SK-N-SH (cell line): Measurements from ENCODE around the gene CYTH3. TPM values are rescaled to one million over a fixed set of nuclear protein-coding genes. Genes with fewer than 3 reads are reported as not detected.

Experiments
- CTCF ChIA-PET: fragments of 300-600, 350-600 bp; formaldehyde crosslinking; extraction: SDS; loops from one replicate; lab custom pipeline; 2021; lab: Yijun Ruan, JAX
- POLR2A ChIA-PET: fragments of 350-600 bp; sonication (Branson Sonifier 250); formaldehyde crosslinking; extraction: SDS; loops from one replicate; lab custom pipeline; 2020; ENCODE audit warnings: antibody characterized with exemption, inconsistent platforms; lab: Yijun Ruan, JAX
- DNase-seq: peaks from one replicate; pipeline ENCODE4 v3.0.0; 2012
- H2AFZ ChIP-seq: fragments of 200-600 bp; sonication (generic); 2 replicates; pipeline ENCODE4 v1.8.1; 2016; ENCODE audit warnings: antibody characterized with exemption, mild to moderate bottlenecking, low read depth
- H3F3A ChIP-seq: fragments of 200-600 bp; sonication (generic); replicated peaks from 2 replicates; pipeline ENCODE3; 2016; ENCODE audit warnings: antibody characterized with exemption, mild to moderate bottlenecking; ENCODE audit not compliant: insufficient read depth
- H3K27ac ChIP-seq, 2 experiments: fragments of 200-500 bp in 1 of 2; fragments of 200-600 bp in 1 of 2; sonication (Bioruptor generic) in 1 of 2; sonication (generic), shearing (Covaris generic) in 1 of 2; 2 replicates each; pipeline versions ENCODE4 v1.5.1 to v1.6.1; 2014 to 2016; ENCODE audit warnings: low read depth in 2 of 2, inconsistent platforms in 1 of 2, low read length in 1 of 2, mild to moderate bottlenecking in 1 of 2, mixed read lengths in 1 of 2
- H3K27me3 ChIP-seq: fragments of 200-600 bp; sonication (generic), shearing (Covaris generic); 2 replicates; pipeline ENCODE4 v1.6.1; 2016; ENCODE audit warnings: mixed run types; ENCODE audit not compliant: insufficient read depth
- H3K36me3 ChIP-seq, 2 experiments: fragments of 200-500 bp in 1 of 2; fragments of 200-600 bp in 1 of 2; sonication (Bioruptor generic) in 1 of 2; sonication (generic) in 1 of 2; replicated peaks in 1 of 2; 2 replicates each; pipeline versions ENCODE3 to v1.5.1; 2014 to 2016; ENCODE audit warnings: low read length in 1 of 2, mild to moderate bottlenecking in 1 of 2; ENCODE audit not compliant: insufficient read depth in 2 of 2, control insufficient read depth in 1 of 2
- H3K4me1 ChIP-seq, 2 experiments: fragments of 200-500 bp in 1 of 2; fragments of 200-600 bp in 1 of 2; sonication (Bioruptor generic) in 1 of 2; sonication (generic), shearing (Covaris generic) in 1 of 2; 2 replicates each; pipeline versions ENCODE4 v1.5.1 to v1.6.1; 2014 to 2016; ENCODE audit warnings: low read depth in 1 of 2, low read length in 1 of 2, mixed run types in 1 of 2; ENCODE audit not compliant: insufficient read depth in 2 of 2, control insufficient read depth in 1 of 2
- H3K4me2 ChIP-seq: fragments of 200-600 bp; sonication (generic), shearing (Covaris generic); 2 replicates; pipeline ENCODE4 v1.6.1; 2017; ENCODE audit warnings: mixed run types
- H3K4me3 ChIP-seq, 2 experiments: fragments of 200-500 bp in 1 of 2; fragments of 200-600 bp in 1 of 2; sonication (Bioruptor generic) in 1 of 2; sonication (generic), shearing (Covaris generic) in 1 of 2; 2 replicates each; pipeline versions ENCODE4 v1.5.1 to v1.8.1; 2014 to 2016; ENCODE audit warnings: low read depth in 2 of 2, inconsistent platforms in 1 of 2, low read length in 1 of 2, mild to moderate bottlenecking in 1 of 2, mixed read lengths in 1 of 2, moderate library complexity in 1 of 2
- H3K79me2 ChIP-seq: fragments of 200-600 bp; sonication (generic); 2 replicates; pipeline ENCODE4 v1.8.1; 2017; ENCODE audit warnings: mild to moderate bottlenecking; ENCODE audit not compliant: insufficient read depth
- H3K9ac ChIP-seq: fragments of 200-600 bp; sonication (generic); 2 replicates; pipeline ENCODE4 v1.6.1; 2017; ENCODE audit warnings: mixed run types
- H3K9me2 ChIP-seq: fragments of 200-600 bp; sonication (generic); 2 replicates; pipeline ENCODE4 v1.6.1; 2017; ENCODE audit warnings: mixed run types
- H3K9me3 ChIP-seq: fragments of 200-600 bp; sonication (generic); 2 replicates; pipeline ENCODE4 v1.6.1; 2017; ENCODE audit warnings: mixed run types, mild to moderate bottlenecking, moderate library complexity
- H4K20me1 ChIP-seq: fragments of 200-600 bp; sonication (generic); 2 replicates; pipeline ENCODE4 v1.6.1; 2017; ENCODE audit warnings: mild to moderate bottlenecking, mixed run types; ENCODE audit not compliant: insufficient read depth
- CHD2 ChIP-seq: fragments of 150-350 bp; IDR thresholded peaks from 2 replicates; pipeline ENCODE4 v1.6.1; 2018; ENCODE audit warnings: low read length; ENCODE audit not compliant: partially characterized antibody
- EP300 ChIP-seq, 2 experiments: IDR thresholded peaks; 2 replicates each; pipeline versions ENCODE4 v1.4.0 to v1.6.1; 2012; ENCODE audit warnings: borderline replicate concordance in 1 of 2, low read depth in 1 of 2, low read length in 1 of 2
- EZH2phosphoT487 ChIP-seq: fragments of 200-600 bp; sonication (generic); IDR thresholded peaks from 2 replicates; pipeline ENCODE4 v1.6.1; 2017; ENCODE audit warnings: low read depth, mixed run types, mild to moderate bottlenecking, antibody characterized with exemption, moderate library complexity, borderline replicate concordance
- FOSL2 ChIP-seq: IDR thresholded peaks from 2 replicates; pipeline ENCODE4 v1.4.0; 2012; ENCODE audit warnings: low read depth, mild to moderate bottlenecking, moderate library complexity, borderline replicate concordance
- FOXJ3 ChIP-seq: sonication (generic); formaldehyde crosslinking; IDR thresholded peaks from 2 replicates; pipeline ENCODE4 v1.5.1; 2020; ENCODE audit warnings: mild to moderate bottlenecking, missing genetic modification reagents
- GABPA ChIP-seq: IDR thresholded peaks from 2 replicates; pipeline ENCODE4 v1.4.0; 2012; ENCODE audit warnings: low read depth, mild to moderate bottlenecking
- JUND ChIP-seq: IDR thresholded peaks from 2 replicates; pipeline ENCODE4 v1.4.0; 2012
- SIN3A ChIP-seq: IDR thresholded peaks from 2 replicates; pipeline ENCODE4 v1.6.1; 2012; ENCODE audit warnings: low read depth, mild to moderate bottlenecking, low read length, moderate library complexity, borderline replicate concordance
- SMC3 ChIP-seq: IDR thresholded peaks from 2 replicates; pipeline ENCODE4 v1.6.1; 2012; ENCODE audit warnings: low read depth, low read length, improper control_type of control experiment
- TEAD4 ChIP-seq: IDR thresholded peaks from 2 replicates; pipeline ENCODE4 v1.4.0; 2012; ENCODE audit warnings: mild to moderate bottlenecking, borderline replicate concordance; ENCODE audit not compliant: insufficient read depth
- WGBS: methylation state at CpG from one replicate; pipeline ENCODE4 v1.1.6; 2017; ENCODE audit warnings: low lambda C conversion rate; 5-methylcytosine and 5-hydroxymethylcytosine counted together
- polyA plus RNA-seq, 3 experiments: library from polyadenylated mRNA; depleted of rRNA; stranded (reverse); fragments of >200 nt; gene quantifications; 2 replicates each; pipeline ENCODE4 v1.2.3, GENCODE V29; 2012
- TF ChIP-seq, protein P1 (sequence below): fragments of 150-350 bp; IDR thresholded peaks from 2 replicates; pipeline ENCODE4 v1.6.1; 2016; ENCODE audit warnings: mild to moderate bottlenecking, low read depth, low read length
- TF ChIP-seq, protein P2 (sequence below): IDR thresholded peaks from 2 replicates; pipeline ENCODE4 v1.4.0; 2012; ENCODE audit warnings: low read depth
- TF ChIP-seq, protein P3 (sequence below): fragments of 150-350 bp; IDR thresholded peaks from 2 replicates; pipeline ENCODE4 v1.6.1; 2017; ENCODE audit warnings: antibody characterized with exemption, low read length, low read depth, borderline replicate concordance
- TF ChIP-seq, protein P4 (sequence below): IDR thresholded peaks from 2 replicates; pipeline ENCODE4 v1.4.0; 2012; ENCODE audit warnings: low read depth, borderline replicate concordance
- TF ChIP-seq, protein P5 (sequence below): IDR thresholded peaks from 2 replicates; pipeline ENCODE4 v1.6.1; 2012; ENCODE audit warnings: mild to moderate bottlenecking, low read depth, low read length, moderate library complexity

The CYTH3 gene
- polyA plus RNA-seq, 1 of the 3 experiments (the other 2 are of a cell fraction), result 55.1 TPM

DNA sequence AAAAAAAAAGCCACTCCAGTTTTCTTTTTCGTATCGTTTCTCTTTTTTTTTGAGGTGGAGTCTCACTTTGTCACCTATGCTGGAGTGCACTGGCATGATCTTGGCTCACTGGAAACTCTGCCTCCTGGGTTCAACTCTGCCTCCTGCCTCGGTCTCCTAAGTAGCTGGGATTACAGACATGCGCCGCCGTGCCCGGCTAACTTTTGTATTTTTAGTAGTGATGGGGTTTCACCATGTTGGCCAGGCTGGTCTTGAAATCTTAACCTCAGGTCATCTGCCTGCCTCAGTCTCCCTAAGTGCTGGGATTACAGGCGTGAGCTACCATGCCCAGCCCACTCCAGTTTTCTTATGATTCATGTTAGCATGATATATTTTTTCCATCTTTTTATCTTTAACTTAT is 148.6 kb downstream of the CYTH3 start (continued):
- TF ChIP-seq, protein P1, sequence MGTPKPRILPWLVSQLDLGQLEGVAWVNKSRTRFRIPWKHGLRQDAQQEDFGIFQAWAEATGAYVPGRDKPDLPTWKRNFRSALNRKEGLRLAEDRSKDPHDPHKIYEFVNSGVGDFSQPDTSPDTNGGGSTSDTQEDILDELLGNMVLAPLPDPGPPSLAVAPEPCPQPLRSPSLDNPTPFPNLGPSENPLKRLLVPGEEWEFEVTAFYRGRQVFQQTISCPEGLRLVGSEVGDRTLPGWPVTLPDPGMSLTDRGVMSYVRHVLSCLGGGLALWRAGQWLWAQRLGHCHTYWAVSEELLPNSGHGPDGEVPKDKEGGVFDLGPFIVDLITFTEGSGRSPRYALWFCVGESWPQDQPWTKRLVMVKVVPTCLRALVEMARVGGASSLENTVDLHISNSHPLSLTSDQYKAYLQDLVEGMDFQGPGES, result no peak
- no peak for TF ChIP-seq FOXJ3 (CRISPR knock-in tag)

DNA sequence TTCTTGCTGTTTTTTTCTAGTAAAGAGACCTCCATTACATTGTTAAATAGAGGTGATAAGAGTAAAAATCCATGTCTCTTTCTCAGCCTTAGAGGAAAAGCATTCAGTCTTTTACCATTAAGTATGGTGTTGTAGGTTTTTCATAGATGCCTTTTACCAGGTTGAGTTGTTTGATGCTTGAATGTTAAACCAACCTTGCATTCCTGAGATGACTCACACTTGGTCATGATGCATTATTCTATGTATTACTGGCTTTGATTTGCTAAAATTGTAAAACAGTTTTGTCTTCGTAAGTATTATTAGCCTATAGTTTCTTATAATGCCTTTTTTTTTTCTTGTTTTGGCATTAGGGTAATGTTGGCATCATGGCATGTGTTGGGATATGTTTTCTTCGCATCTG is 151.3 kb downstream of the CYTH3 start:
- 97% methylated on average over 2 of the region's 2 CpGs for WGBS
- peaks cover 36 to 97% of the 10 kb centered on the region in 2 experiments for H3K36me3 ChIP-seq

DNA sequence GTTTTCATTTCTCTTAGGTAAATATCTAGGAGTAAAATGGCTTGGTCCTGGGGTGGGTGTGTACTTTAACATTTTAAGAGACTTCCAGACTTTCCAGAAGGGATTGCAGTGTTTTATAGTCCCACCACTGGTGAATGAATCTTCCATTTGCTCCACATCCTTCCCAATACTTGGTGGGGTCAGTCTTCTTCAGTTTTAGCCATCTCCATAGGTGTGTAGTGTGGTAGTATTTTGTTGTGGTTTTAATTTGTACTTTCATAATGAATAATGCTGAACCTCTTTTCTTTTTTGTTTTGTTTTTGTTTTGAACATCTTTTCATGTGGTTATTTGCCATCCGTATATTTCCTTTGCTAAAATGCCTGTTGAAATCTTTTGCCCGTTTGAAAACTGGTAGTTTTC is 154.9 kb downstream of the CYTH3 start:
- no peak overlapping the region for H3K27ac ChIP-seq
- H3K9me2 ChIP-seq, result no peaks in the 10 kb centered on the region
- no peak for DNase-seq
- H3K36me3 ChIP-seq, result peaks cover 52 to 95% of the 10 kb centered on the region in 2 experiments
- ChIA-PET CTCF (no interaction called here), POLR2A (interaction anchor here (1.2 kb wide), 1 partner anchor 11 kb away, joined by 4 read pairs; no protein-coding TSS in a partner anchor)
- no peak overlapping the region for H2AFZ ChIP-seq
- over 99% methylated on average over 2 of the region's 2 CpGs for WGBS
- H3K4me3 ChIP-seq, result no peak overlapping the region
- no peak overlapping the region for H3K9ac ChIP-seq
- H3F3A ChIP-seq, result peaks cover 21% of the 10 kb centered on the region
- H3K4me2 ChIP-seq, result no peak overlapping the region
- peaks cover 9% of the 10 kb centered on the region; the same call in 1 of the 2 replicates for H3K9me3 ChIP-seq
- no peaks in the 10 kb centered on the region for H3K27me3 ChIP-seq
- no peaks in the 10 kb centered on the region for H4K20me1 ChIP-seq
- H3K79me2 ChIP-seq, result peaks cover 80% of the 10 kb centered on the region
- no peaks in the 10 kb centered on the region for H3K4me1 ChIP-seq
- TF ChIP-seq, protein P2, sequence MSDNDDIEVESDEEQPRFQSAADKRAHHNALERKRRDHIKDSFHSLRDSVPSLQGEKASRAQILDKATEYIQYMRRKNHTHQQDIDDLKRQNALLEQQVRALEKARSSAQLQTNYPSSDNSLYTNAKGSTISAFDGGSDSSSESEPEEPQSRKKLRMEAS, result no peak
- TF ChIP-seq, protein P3, sequence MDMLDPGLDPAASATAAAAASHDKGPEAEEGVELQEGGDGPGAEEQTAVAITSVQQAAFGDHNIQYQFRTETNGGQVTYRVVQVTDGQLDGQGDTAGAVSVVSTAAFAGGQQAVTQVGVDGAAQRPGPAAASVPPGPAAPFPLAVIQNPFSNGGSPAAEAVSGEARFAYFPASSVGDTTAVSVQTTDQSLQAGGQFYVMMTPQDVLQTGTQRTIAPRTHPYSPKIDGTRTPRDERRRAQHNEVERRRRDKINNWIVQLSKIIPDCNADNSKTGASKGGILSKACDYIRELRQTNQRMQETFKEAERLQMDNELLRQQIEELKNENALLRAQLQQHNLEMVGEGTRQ, result no peak
- TF ChIP-seq CHD2, result no peak
- TF ChIP-seq, protein P4, sequence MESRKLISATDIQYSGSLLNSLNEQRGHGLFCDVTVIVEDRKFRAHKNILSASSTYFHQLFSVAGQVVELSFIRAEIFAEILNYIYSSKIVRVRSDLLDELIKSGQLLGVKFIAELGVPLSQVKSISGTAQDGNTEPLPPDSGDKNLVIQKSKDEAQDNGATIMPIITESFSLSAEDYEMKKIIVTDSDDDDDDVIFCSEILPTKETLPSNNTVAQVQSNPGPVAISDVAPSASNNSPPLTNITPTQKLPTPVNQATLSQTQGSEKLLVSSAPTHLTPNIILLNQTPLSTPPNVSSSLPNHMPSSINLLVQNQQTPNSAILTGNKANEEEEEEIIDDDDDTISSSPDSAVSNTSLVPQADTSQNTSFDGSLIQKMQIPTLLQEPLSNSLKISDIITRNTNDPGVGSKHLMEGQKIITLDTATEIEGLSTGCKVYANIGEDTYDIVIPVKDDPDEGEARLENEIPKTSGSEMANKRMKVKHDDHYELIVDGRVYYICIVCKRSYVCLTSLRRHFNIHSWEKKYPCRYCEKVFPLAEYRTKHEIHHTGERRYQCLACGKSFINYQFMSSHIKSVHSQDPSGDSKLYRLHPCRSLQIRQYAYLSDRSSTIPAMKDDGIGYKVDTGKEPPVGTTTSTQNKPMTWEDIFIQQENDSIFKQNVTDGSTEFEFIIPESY, result no peak
- no peak for TF ChIP-seq FOXJ3 (CRISPR knock-in tag)
- no peak for TF ChIP-seq TEAD4
- no peak for TF ChIP-seq GABPA
- TF ChIP-seq SMC3, result no peak
- TF ChIP-seq SIN3A, result no peak
- TF ChIP-seq, protein P5, sequence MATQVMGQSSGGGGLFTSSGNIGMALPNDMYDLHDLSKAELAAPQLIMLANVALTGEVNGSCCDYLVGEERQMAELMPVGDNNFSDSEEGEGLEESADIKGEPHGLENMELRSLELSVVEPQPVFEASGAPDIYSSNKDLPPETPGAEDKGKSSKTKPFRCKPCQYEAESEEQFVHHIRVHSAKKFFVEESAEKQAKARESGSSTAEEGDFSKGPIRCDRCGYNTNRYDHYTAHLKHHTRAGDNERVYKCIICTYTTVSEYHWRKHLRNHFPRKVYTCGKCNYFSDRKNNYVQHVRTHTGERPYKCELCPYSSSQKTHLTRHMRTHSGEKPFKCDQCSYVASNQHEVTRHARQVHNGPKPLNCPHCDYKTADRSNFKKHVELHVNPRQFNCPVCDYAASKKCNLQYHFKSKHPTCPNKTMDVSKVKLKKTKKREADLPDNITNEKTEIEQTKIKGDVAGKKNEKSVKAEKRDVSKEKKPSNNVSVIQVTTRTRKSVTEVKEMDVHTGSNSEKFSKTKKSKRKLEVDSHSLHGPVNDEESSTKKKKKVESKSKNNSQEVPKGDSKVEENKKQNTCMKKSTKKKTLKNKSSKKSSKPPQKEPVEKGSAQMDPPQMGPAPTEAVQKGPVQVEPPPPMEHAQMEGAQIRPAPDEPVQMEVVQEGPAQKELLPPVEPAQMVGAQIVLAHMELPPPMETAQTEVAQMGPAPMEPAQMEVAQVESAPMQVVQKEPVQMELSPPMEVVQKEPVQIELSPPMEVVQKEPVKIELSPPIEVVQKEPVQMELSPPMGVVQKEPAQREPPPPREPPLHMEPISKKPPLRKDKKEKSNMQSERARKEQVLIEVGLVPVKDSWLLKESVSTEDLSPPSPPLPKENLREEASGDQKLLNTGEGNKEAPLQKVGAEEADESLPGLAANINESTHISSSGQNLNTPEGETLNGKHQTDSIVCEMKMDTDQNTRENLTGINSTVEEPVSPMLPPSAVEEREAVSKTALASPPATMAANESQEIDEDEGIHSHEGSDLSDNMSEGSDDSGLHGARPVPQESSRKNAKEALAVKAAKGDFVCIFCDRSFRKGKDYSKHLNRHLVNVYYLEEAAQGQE, result no peak
- TF ChIP-seq, protein P1, result no peak
- TF ChIP-seq EZH2phosphoT487, result no peak

More for the DNA sequence above, 151.3 kb downstream of the CYTH3 start:
- Histone ChIP-seq H3K79me2 (peaks cover 90% of the 10 kb centered on the region), H3K4me3 (no peak overlapping the region), H3K9ac (no peak overlapping the region), H4K20me1 (no peaks in the 10 kb centered on the region), H3F3A (peaks cover 28% of the 10 kb centered on the region), H3K9me3 (peaks cover 15% of the 10 kb centered on the region; the same call in 1 of the 2 replicates), H3K4me2 (no peak overlapping the region), H3K27me3 (no peaks in the 10 kb centered on the region), H3K4me1 (no peaks in the 10 kb centered on the region), H2AFZ (no peak overlapping the region), H3K9me2 (no peaks in the 10 kb centered on the region), H3K27ac (no peak overlapping the region)
- DNase-seq, result no peak
- TF ChIP-seq JUND (peak; percentile 36; the same call in 1 of the 2 replicates), EP300 (IDR thresholded peaks at IDR 0.05; ENCODE audit: borderline replicate concordance in 1 of 2, low read depth in 1 of 2, low read length in 1 of 2) (no peak), FOSL2 (peak; percentile 41; the same call in 1 of the 2 replicates), TEAD4 (no peak)
- CTCF ChIA-PET, result interaction anchor here (1.7 kb wide), 1 partner anchor 202 kb away, joined by 5 read pairs; no protein-coding TSS in a partner anchor
- POLR2A ChIA-PET, result no interaction called here
